HPDE6-E6E7 (cell line): ENCODE data around the gene ACP4.
"Not testable (repeated sequence)": the region's sequence is repeated elsewhere in the genome, so short reads cannot be mapped to it uniquely, and the experiment has no call there.

ENCODE experiments used
- DNase-seq: peaks from one replicate; pipeline ENCODE4 v3.0.0; 2011; ENCODE audit warnings: missing footprints; ENCODE audit errors: extremely low spot score

The ACP4 gene

GRCh38 chr19:50790396-50790795 is at the start of gene ACP4:
Gene ACP4, plus strand, starts transcription at chr19:50790415. Its CDS starts 0 bp downstream, at chr19:50790415.
- DNase-seq, result no peak

GRCh38 chr19:50741179-50741933 is 48.9 kb upstream of the ACP4 start:
- no peak for DNase-seq

- no peak for DNase-seq
Measured at GRCh38 chr19:50743537-50743936, 46.7 kb upstream of the ACP4 start.

- no peak for DNase-seq
Measured at GRCh38 chr19:50745221-50745620, 45.0 kb upstream of the ACP4 start.

- DNase-seq, result not testable (repeated sequence)
Measured at GRCh38 chr19:50747141-50747540, 43.1 kb upstream of the ACP4 start.

- DNase-seq, result no peak
Measured at GRCh38 chr19:50749490-50749889, 40.7 kb upstream of the ACP4 start.

- DNase-seq, result no peak
Measured at GRCh38 chr19:50750010-50750409, 40.2 kb upstream of the ACP4 start.

GRCh38 chr19:50753879-50754278 is 36.3 kb upstream of the ACP4 start:
- no peak for DNase-seq

- not testable (repeated sequence) for DNase-seq
Measured at GRCh38 chr19:50756244-50756643, 34.0 kb upstream of the ACP4 start.

GRCh38 chr19:50757624-50758023 is 32.6 kb upstream of the ACP4 start:
- not testable (repeated sequence) for DNase-seq

- not testable (repeated sequence) for DNase-seq
Measured at GRCh38 chr19:50759076-50759475, 31.1 kb upstream of the ACP4 start.

GRCh38 chr19:50759886-50760285 is 30.3 kb upstream of the ACP4 start:
- no peak for DNase-seq

GRCh38 chr19:50761501-50761900 is 28.7 kb upstream of the ACP4 start:
- DNase-seq, result not testable (repeated sequence)

- DNase-seq, result not testable (repeated sequence)
Measured at GRCh38 chr19:50763521-50763920, 26.7 kb upstream of the ACP4 start.

GRCh38 chr19:50764409-50764808 is 25.8 kb upstream of the ACP4 start:
- DNase-seq, result no peak

GRCh38 chr19:50766746-50767145 is 23.5 kb upstream of the ACP4 start:
- not testable (repeated sequence) for DNase-seq

GRCh38 chr19:50767263-50767662 is 23.0 kb upstream of the ACP4 start:
- not testable (repeated sequence) for DNase-seq

GRCh38 chr19:50768277-50768676 is 21.9 kb upstream of the ACP4 start:
- no peak for DNase-seq

- DNase-seq, result not testable (repeated sequence)
Measured at GRCh38 chr19:50770164-50770563, 20.1 kb upstream of the ACP4 start, which contains the start of gene GPR32. Gene GPR32, plus strand, starts transcription at chr19:50770464. Its CDS starts 137 bp downstream, at chr19:50770601.

GRCh38 chr19:50770888-50771287 is 19.3 kb upstream of the ACP4 start:
- DNase-seq, result no peak

- no peak for DNase-seq
Measured at GRCh38 chr19:50772476-50772875, 17.7 kb upstream of the ACP4 start.

GRCh38 chr19:50772912-50773311 is 17.3 kb upstream of the ACP4 start:
- not testable (repeated sequence) for DNase-seq

- DNase-seq, result not testable (repeated sequence)
Measured at GRCh38 chr19:50773454-50773853, 16.8 kb upstream of the ACP4 start.

GRCh38 chr19:50776131-50776530 is 14.1 kb upstream of the ACP4 start:
- no peak for DNase-seq
